ENCODE results near the gene YWHAH. TPM values are rescaled to one million over a fixed set of nuclear protein-coding genes. Genes with fewer than 3 reads are reported as not detected.

The YWHAH gene
- total and polyA plus RNA-seq, 3 experiments from 2014 or later, result 113 to 198 (median 185) TPM

DNA sequence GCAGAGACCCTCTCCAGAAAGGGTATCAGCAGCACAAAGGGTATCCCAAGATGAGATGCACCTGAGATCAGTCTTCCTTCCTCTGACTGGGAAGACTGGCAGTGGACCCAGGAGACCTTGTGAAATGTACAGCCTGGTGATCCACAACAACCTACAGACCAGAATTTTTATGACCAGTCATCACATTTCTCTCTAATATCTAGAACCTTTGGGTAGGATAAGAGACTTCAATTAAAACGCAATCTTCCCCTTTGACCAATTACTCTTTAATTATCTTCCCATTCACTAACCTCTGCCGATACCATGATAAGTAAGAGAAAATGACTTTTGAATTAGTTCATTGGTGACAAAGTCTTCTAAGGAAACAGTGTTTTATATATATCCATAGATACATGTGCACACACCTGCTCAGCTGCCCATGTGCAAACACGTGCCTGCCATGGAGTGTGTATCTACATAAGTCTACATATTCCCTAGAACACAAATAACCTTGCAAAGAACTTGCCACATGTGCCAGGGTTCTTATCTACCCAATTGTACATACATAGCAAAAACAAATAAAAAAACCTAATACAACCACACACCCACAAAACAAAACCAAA, 54.5 kb downstream of the YWHAH start:
- Histone ChIP-seq H3K27me3 (ENCODE audit: insufficient read depth, low read length, poor library complexity, severe bottlenecking) (no peaks in the 10 kb centered on the region), H3K9me3 (ENCODE audit: low read length) (no peaks in the 10 kb centered on the region), H3K27ac (ENCODE audit: low read depth, low read length) (no peak overlapping the region), H3K4me3 (ENCODE audit: low read length) (no peak overlapping the region), H3K4me1 (ENCODE audit: insufficient read depth, low read length) (no peaks in the 10 kb centered on the region), H3K36me3 (ENCODE audit: insufficient read depth, low read length) (no peaks in the 10 kb centered on the region)
- no peaks in the 10 kb centered on the region for H3K4me1 Mint-ChIP-seq
- H3K27ac Mint-ChIP-seq, result no peak overlapping the region
- H3K36me3 Mint-ChIP-seq, result no peaks in the 10 kb centered on the region
- ChIA-PET CTCF (no interaction called here), POLR2A (no interaction called here)
- peaks cover 9 to 27% of the 10 kb centered on the region in 2 donors for H3K27me3 Mint-ChIP-seq
- DNase-seq, result no peak
- no peak overlapping the region for H3K4me3 Mint-ChIP-seq
- no peaks in the 10 kb centered on the region for H3K9me3 Mint-ChIP-seq

DNA sequence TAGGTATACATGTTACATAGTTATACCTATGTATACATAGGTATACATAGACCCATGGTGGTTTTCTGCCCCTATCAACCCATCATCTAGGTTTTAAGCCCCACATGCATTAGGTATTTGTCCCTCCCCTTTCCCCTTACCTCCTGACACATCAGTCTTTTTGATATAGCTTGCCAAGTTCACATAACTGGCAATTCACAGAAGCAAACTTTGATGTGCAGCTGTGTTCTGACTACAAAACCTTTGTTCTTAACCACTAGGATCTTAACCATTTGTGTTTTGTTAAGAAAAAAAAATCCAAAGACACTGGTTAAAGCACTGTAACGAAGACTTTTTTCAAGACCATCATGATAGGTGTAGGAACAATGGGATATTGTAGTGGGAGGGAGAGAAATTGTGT, 55.8 kb downstream of the YWHAH start:
- Histone ChIP-seq H3K27me3 (ENCODE audit: insufficient read depth, low read length, poor library complexity, severe bottlenecking) (no peaks in the 10 kb centered on the region), H3K4me1 (ENCODE audit: insufficient read depth, low read length) (no peaks in the 10 kb centered on the region), H3K36me3 (ENCODE audit: insufficient read depth, low read length) (no peaks in the 10 kb centered on the region), H3K9me3 (ENCODE audit: low read length) (no peaks in the 10 kb centered on the region), H3K27ac (ENCODE audit: low read depth, low read length) (no peak overlapping the region), H3K4me3 (ENCODE audit: low read length) (no peak overlapping the region)
- Mint-ChIP-seq H3K36me3 (no peaks in the 10 kb centered on the region), H3K9me3 (no peaks in the 10 kb centered on the region), H3K4me3 (no peak overlapping the region), H3K27me3 (peaks cover 10 to 38% of the 10 kb centered on the region in 2 donors), H3K27ac (no peak overlapping the region), H3K4me1 (no peaks in the 10 kb centered on the region)
- DNase-seq, result no peak
- ChIA-PET POLR2A (no interaction called here), CTCF (no interaction called here)

DNA sequence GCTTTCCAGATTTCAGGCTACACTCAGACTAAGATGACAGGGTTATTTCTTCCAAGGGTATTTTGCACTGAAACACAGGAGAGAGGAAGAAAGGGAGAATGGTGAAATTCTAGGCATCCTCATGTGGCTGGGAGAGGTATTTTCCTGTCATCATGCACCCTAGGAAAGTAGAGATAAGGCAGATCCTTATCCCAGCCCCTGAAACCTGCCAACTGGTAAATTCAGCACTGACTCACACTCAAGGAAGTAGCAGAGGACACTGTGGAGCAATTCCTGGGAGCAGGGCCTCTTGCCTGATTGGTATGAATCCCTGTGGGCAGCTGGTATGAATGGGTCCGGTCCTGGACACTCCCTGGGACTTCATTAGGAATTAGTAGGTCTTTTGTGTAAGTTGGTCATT, 61.1 kb downstream of the YWHAH start:
- H3K36me3 ChIP-seq (ENCODE audit: insufficient read depth, low read length), result no peaks in the 10 kb centered on the region
- no peaks in the 10 kb centered on the region for H3K9me3 ChIP-seq (ENCODE audit: low read length)
- no peak for DNase-seq
- Mint-ChIP-seq H3K9me3 (peaks cover under 1 to 4% (median 3%) of the 10 kb centered on the region in 5 donors), H3K27ac (no peak overlapping the region), H3K27me3 (peaks cover 17 to 33% of the 10 kb centered on the region in 2 donors), H3K36me3 (peaks cover 0 to 1% (median under 1%) of the 10 kb centered on the region in 3 donors), H3K4me1 (no peaks in the 10 kb centered on the region), H3K4me3 (no peak overlapping the region)
- H3K4me1 ChIP-seq (ENCODE audit: insufficient read depth, low read length), result no peaks in the 10 kb centered on the region
- no peak overlapping the region for H3K27ac ChIP-seq (ENCODE audit: low read depth, low read length)
- ChIA-PET POLR2A (no interaction called here), CTCF (no interaction called here)
- no peaks in the 10 kb centered on the region for H3K27me3 ChIP-seq (ENCODE audit: insufficient read depth, low read length, poor library complexity, severe bottlenecking)
- H3K4me3 ChIP-seq (ENCODE audit: low read length), result no peak overlapping the region

Other genes with a start within 250 kb of the YWHAH start
- 10 to 100 TPM; 50.4 to 52.1 TPM for gene PRR14L, start 194.4 kb upstream of the YWHAH start, total RNA-seq
- gene PRR14L, start 194.4 kb upstream of the YWHAH start, polyA plus RNA-seq, result 21.0 TPM
- 10 to 100 TPM; 29.1 to 38.1 TPM for gene DEPDC5, start 190.5 kb upstream of the YWHAH start, total RNA-seq
- gene DEPDC5, start 190.5 kb upstream of the YWHAH start, polyA plus RNA-seq, result 11.1 TPM
- gene SLC5A1, start 98.7 kb downstream of the YWHAH start, total RNA-seq, result not detected
- gene SLC5A1, start 98.7 kb downstream of the YWHAH start, polyA plus RNA-seq, result not detected
- not detected for gene C22orf42, start 214.8 kb downstream of the YWHAH start, total RNA-seq
- not detected for gene C22orf42, start 214.8 kb downstream of the YWHAH start, polyA plus RNA-seq

All from CD8-positive, alpha-beta memory T cell (primary cell).